Left colon (tissue), 2 donors: ENCODE data around the gene SUPT5H. TPM values are rescaled to one million over a fixed set of nuclear protein-coding genes. Genes with fewer than 3 reads are reported as not detected.
"Not testable (repeated sequence)": the region's sequence is repeated elsewhere in the genome, so short reads cannot be mapped to it uniquely, and the experiment has no call there.

Experiments used
- ATAC-seq: fragments of 200-7000 bp; cut with Tn5 transposase; one replicate; pipeline ENCODE4 v1.9.1; 2020; ENCODE audit warnings: mild to moderate bottlenecking, moderate library complexity
- DNase-seq, 2 donors: peaks; one replicate each; pipeline ENCODE4 v3.0.0-alpha.2; 2020
- intact Hi-C, 2 donors: fragments of 100-400 bp; cut with DNase I in 1 of 2; cut with micrococcal nuclease in 1 of 2; formaldehyde crosslinking; loops; one replicate each; pipeline versions ENCODE4 v1.11.2 to v1.14.0; 2022; cut with DNase I, micrococcal nuclease
- total RNA-seq, 2 donors: library from RNA; stranded (reverse); fragmentation: NEBNext Ultra II Directional; extraction: Animal tissue kit (Norgen Biotek cat#: 25700); gene quantifications; one replicate each; pipeline ENCODE4 v1.2.1, GENCODE V29; 2021
- donor health status: DM: no; HTN: no; CAD: no.
- donor health status: DM: yes; HTN: yes; CAD: no.

Gene SUPT5H
- total RNA-seq, 2 donors from 2014 or later, result 89.1 to 101 TPM

DNA sequence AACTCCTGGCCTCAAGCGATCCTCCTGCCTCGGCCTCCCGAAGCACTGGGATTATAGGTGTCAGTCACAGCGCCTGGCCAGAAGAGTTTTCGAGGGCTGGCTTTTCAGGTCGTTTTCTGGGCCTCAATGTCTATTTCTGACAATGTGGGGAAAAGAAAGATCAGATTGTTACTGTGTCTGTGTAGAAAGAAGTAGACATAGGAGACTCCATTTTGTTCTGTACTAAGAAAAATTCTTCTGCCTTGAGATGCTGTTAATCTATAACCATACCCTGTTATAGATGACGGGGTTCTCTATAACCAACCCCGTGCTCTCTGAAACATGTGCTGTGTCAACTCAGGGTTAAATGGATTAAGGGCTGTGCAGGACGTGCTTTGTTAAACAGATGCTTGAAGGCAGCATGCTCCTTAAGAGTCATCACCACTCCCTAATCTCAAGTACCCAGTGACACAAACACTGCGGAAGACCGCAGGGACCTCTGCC, 34.0 kb downstream of the SUPT5H start:
- intact Hi-C loops, result loop anchor here in 1 of 2 donors (10.0 kb wide), 1 partner anchor 55 kb away; the partner anchor contains the start of gene EID2B
- ATAC-seq, DNase-seq: not testable (repeated sequence)

- intact Hi-C loops, result loop anchor here in 1 of 2 donors (10.0 kb wide), 1 partner anchor 55 kb away; the partner anchor contains the start of gene EID2B
- DNase-seq, result no peak
- no peak for ATAC-seq
Observed at GRCh38 chr19:39479916-39480315, 34.5 kb downstream of the SUPT5H start.

GRCh38 chr19:39480337-39481228, 35.2 kb downstream of the SUPT5H start, which contains the start of gene TIMM50:
TIMM50 (plus strand) TSS chr19:39480838; CDS start chr19:39480854, 16 bp downstream.
- DNase-seq (peak; percentile 97 to 100), ATAC-seq (peak; percentile 99)
- intact Hi-C loops, result no loop called here

- DNase-seq, result no peak
- ATAC-seq, result peak; percentile 3
- intact Hi-C loops, result no loop called here
Observed at GRCh38 chr19:39481229-39481545, 35.8 kb downstream of the SUPT5H start.

- intact Hi-C loops, result no loop called here
- ATAC-seq (no peak), DNase-seq (no peak)
Observed at GRCh38 chr19:39481676-39482075, 36.3 kb downstream of the SUPT5H start.

DNA sequence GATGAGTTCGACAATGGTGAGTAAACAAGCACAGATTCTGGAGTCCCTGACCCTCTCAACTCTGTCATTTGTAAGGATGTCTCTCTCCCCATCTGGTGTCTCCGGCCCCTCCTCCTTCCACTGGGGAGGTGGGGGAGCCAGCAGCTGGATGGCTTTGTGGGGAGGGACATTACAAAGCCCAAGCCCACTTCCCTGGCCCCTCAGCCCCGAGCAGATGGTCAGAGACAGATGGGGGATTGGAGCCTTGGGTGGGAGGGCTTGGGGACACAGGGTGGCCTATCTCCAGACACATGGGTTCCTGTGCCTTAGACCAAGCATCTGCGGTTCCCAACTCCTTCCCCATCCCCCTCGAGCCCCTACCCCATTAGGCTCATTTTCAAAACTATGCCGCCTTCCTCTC, 37.8 kb downstream of the SUPT5H start:
- intact Hi-C loops, result no loop called here
- DNase-seq (no peak), ATAC-seq (no peak)

GRCh38 chr19:39489756-39490155, 44.4 kb downstream of the SUPT5H start:
- ATAC-seq (peak; percentile 42), DNase-seq (no peak)
- intact Hi-C loops, result no loop called here

DNA sequence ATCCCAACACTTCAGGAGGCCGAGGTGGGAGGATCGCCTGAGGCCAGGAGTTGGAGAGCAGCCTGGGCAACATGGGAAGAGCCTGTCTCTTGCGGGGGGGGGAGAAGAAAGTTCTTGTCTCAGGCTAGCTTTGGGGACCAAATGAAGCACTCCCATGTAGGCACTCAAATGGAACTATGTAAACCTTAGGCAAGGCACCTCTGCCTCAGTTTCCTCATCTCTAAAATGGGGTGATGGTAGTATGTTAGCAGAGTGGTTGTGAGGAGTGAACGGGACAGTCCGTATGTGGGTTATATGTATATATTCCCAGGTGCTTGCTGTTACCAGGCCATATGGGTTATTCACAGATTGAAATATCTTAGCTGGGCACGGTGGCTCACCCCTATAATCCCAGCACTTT, 46.8 kb downstream of the SUPT5H start:
- DNase-seq (no peak), ATAC-seq (no peak)
- intact Hi-C loops, result no loop called here

DNA sequence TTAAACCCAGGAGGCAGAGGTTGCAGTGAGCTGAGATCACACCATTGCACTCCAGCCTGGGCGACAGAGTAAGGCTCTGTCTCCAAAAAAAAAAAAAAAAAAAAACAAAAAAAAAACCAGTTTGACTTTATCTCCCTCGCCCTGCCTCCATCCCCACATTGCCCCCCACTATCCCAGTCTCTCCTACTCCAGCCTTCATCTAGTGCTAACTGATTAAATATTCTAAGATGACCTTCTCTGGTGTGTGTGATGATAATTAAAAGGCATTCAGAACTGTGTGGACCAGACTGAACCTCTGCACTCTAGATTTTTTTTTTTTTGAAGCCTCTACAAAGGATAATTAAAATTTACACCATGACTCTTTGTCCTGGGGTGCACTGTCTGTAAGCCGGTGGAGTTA, 47.4 kb downstream of the SUPT5H start:
- DNase-seq (no peak), ATAC-seq (no peak)
- intact Hi-C loops, result no loop called here

DNA sequence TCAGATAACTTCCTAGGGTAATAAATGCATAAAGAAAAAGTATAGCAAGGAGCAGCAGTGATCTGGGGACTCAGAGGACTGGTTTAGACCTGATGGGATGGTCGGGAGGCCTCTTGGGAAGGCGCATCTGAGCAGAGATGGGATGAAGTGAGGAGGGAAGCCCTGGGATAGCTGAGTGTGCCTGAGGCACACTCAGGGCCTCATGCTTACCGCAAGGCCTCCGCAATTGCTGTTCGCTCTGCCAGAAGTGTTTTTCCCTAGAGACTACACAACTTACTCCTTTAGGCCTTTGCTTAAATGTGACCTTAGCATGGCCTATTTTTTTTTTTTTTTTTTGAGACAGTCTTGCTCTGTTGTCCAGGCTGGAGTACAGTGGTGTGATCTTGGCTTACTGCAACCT, 49.3 kb downstream of the SUPT5H start:
- intact Hi-C loops, result no loop called here
- ATAC-seq, result no peak
- DNase-seq, result no peak

DNA sequence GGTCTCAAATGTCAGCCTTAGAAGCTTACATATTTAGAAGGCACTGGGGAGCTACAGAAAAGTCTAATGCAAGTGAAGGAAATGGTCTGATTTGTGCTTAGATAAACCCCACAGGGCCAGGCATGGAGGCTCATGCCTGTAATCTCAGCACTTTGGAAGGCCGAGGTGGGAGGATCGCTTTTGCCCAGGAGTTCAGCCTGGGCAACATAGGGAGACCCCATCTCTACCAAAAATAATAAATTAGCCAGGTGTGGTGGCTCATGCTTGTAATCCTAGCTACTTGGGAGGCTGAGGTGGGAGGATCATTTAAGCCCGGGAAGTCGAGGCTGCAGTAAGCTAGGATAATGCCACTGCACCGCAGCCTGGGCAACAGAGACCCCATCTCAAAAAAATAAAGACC, 50.7 kb downstream of the SUPT5H start:
- intact Hi-C loops, result no loop called here
- ATAC-seq, result no peak

GRCh38 chr19:39497701-39497995, 52.3 kb downstream of the SUPT5H start:
- ATAC-seq (no peak), DNase-seq (no peak)
- intact Hi-C loops, result no loop called here

More for the DNA sequence above, 50.7 kb downstream of the SUPT5H start:
- DNase-seq, result no peak

DNA sequence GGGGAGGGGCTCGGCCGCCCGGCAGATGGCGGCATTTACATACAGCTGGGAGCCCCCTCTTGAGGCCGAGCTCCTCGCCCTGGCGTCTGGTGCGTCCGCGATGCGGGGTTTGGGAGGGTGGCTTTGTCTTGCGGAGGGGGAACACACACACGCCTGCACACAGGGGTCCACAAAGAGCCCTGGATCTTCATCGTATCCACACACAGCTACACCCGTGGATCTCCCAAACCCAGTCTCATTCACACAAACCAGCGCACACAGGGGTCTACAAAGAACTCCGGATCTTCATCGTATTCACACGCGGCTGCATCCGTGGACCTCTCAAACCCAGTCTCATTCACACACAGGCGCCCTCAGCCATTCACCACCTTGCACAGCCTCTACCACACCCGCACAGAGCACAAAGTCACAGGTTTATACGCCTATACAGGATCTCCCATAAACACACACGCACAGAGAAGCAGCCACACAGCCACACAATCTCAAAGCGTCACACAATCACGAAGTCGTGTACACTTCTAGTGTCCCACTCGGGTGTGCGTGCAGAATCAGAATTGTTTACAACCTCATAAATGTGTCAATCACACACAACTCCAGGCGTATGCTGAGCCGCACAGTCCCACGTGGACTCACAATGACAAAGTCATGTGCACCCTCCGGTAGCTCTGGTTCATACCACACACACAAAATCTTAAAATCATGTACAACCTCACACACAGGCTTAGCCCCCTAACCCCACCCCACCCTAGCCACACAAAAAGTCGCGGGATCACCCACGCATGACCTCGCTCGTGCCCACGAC, 52.8 kb downstream of the SUPT5H start:
- intact Hi-C loops, result no loop called here
- peak in 1 of 2 donors; percentile 48 for DNase-seq
- peak; percentile 79 for ATAC-seq

GRCh38 chr19:39498798-39499642, 53.6 kb downstream of the SUPT5H start, which contains the start of gene DLL3:
DLL3 (plus strand) TSS chr19:39498947; CDS start chr19:39498975, 28 bp downstream.
- DNase-seq, result no peak
- intact Hi-C loops, result no loop called here
- peak; percentile 24 for ATAC-seq

DNA sequence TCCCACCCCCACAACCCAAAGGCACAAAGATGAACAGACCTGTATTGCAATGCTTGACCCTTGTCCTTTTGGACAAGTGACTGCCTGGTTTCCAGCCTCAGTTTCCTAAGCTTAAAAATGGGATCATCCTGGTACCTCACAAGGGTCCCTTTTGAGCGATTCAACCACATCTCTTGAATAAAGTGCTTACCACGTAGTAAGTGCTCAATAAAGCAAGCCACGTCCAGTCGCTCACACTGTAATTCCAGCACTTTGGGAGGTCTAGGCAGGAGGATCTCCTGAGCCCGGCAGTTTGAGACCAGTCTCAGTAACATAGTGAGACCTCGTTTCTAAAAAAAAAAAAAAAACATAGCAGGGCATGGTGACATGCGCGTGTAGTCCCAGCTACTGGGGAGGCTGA, 54.5 kb downstream of the SUPT5H start:
- ATAC-seq (no peak), DNase-seq (no peak)
- intact Hi-C loops, result no loop called here

DNA sequence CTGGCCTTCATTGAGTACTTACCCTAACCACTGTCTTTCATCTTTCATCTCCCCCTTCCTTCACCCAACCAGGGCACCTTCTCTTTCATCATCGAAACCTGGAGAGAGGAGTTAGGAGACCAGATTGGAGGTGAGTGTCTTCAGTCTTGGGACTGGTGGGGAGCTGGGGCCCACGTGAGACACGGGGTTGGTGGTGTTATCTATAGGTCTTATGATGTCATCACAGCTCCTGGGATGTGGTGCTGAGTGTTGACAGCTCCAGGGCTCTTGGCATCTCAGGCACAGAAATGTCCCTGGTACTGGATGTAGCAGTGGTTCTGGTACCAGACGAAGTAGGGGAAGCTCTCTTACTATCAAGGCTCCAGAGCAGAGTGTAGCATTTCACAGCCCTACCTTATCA, 55.2 kb downstream of the SUPT5H start:
- no peak for DNase-seq
- no peak for ATAC-seq
- intact Hi-C loops, result no loop called here

DNA sequence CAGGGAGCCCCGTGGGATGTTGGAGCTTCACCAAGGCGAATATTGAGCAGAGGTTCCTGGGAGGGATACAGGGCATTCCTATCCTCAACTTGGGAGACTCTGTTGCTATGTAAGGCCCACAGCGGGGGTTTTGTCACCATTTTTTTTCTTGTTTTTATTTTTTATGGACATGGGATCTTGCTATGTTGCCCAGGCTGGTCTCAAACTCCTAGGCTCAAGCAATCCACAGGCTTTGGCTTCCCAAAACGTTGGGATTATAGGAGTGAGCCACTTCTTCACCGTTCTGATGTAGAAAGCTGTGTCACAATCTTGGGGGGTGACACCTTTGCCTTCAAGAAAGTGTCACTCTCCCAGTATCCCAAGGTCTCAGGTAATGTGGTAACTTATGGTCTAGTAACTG, 56.0 kb downstream of the SUPT5H start:
- DNase-seq (no peak), ATAC-seq (no peak)
- intact Hi-C loops, result no loop called here

DNA sequence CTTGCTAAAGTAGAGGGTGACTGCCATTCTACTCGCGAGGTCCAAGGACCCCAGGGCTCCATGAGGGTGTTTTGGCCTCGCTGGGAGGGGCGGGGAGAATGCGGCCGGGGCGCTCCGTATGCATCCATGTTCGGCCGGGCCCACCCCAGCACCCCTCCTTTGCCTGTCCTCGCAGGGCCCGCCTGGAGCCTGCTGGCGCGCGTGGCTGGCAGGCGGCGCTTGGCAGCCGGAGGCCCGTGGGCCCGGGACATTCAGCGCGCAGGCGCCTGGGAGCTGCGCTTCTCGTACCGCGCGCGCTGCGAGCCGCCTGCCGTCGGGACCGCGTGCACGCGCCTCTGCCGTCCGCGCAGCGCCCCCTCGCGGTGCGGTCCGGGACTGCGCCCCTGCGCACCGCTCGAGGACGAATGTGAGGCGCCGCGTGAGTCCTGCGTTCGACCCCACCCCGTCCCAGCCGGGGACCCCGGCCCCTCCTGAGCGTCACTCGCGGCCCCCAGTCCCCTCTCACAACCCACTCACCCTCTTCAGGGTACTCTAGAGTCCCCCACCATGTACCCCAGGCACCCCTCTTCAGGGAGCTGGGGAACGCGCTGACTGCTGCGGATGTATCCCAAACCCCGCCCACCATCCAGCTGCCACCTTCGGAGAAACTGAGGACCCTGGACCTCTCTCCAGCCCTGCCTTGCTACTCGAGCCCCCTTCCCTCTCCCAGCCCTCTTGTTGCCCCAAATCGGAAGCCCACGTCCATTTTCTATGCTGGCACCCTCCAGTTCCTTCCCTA, 57.4 kb downstream of the SUPT5H start:
- peak; percentile 37 to 62 for DNase-seq
- intact Hi-C loops, result no loop called here
- peak; percentile 71 for ATAC-seq
